GM21619 (cell line): ENCODE data around the gene LMX1B.

Experiments
- ATAC-seq: cut with Tn5 transposase; IDR thresholded peaks from one replicate; pipeline ENCODE4 v1.9.1; 2021; ENCODE audit not compliant: unreplicated experiment

The LMX1B gene

GRCh38 chr9:126734877-126735276, 121.1 kb downstream of the LMX1B start:
- no peak for ATAC-seq

- no peak for ATAC-seq
Observed at GRCh38 chr9:126735482-126735881, 121.8 kb downstream of the LMX1B start.

DNA sequence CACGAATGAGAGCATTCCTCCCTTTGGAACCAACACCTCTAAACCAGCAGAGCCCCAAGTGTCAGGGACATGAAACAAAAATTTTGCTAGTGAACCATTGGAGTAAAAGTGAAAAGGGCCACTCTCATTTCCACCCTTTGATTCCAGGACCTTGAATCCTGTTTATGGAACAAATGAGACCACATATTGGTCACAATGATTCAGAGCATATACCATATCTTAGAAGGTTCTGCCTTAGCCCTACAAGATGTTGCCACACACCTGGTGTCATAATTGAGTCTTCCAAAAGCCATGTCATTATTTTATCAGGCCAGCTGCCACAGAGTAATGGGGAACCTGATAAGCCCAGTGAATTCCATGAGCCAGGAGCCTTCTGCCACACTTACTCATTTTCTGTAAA, 124.8 kb downstream of the LMX1B start:
- ATAC-seq, result no peak

GRCh38 chr9:126743041-126743440, 129.3 kb downstream of the LMX1B start:
- no peak for ATAC-seq

DNA sequence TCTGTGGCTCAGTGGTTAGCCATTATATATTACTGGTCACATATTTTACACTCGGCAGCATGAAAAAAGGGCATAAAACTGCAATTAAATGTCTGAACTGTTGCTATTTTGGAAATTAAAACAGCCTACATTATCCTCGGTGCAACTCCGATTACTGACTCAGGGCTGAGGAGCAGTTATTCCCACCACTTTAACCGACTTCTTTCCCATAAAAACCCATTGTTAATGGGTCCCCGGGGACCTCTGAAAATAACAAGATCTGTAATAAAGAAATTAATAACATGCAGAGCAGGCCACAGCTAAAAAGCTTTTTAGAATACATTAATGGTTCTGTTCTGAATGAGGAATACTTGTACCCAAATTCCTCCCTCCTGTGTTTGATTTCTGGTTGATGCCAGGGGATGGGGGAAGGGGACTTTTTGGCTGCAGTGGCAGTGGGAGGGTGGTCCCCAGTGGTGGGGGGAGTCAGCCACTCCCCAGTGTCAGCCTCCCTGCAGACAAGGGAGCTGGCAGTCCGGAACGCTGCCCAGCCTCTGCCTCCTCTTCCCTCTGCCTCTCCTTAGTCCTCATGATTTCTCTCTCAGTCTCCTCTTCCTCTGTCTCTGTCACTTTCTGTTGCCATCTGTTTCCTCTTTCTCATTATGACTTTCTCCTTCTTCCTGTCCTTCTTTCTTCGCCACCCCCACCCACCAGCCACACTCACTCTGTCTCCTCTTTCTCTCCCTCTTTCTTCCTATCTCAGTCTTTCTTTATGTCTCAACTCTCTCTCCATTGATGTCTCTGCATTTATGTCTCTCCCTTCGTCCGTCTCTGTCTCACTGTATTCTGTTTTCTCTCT, 132.1 kb downstream of the LMX1B start:
- ATAC-seq, result no peak
